A549 (cell line): ENCODE data around the gene CREB5.

Source experiments
- ATOH8 ChIP-seq: fragments of 250-450 bp; sonication (Bioruptor Pico); IDR thresholded peaks from 2 replicates; pipeline ENCODE4 v1.5.0; 2020; ENCODE audit warnings: low read depth, mild to moderate bottlenecking, moderate library complexity
- CHD2 ChIP-seq: fragments of 150-350 bp; IDR thresholded peaks from 2 replicates; pipeline ENCODE4 v1.6.1; 2014; ENCODE audit warnings: low read length; ENCODE audit not compliant: partially characterized antibody
- CTCF ChIP-seq: fragments of >200 bp; sonication (Bioruptor Twin); formaldehyde crosslinking; IDR thresholded peaks from 3 replicates; pipeline ENCODE4 v1.5.1; 2016
- EP300 ChIP-seq, 2 experiments: fragments of >200 bp; sonication (Bioruptor Twin); formaldehyde crosslinking; IDR thresholded peaks; 2 replicates in 1 of 2; 3 replicates in 1 of 2; pipeline ENCODE4 v1.6.1; 2016 to 2017
- ESRRA ChIP-seq: fragments of 150-350 bp; IDR thresholded peaks from 2 replicates; pipeline ENCODE4 v1.6.1; 2014; ENCODE audit warnings: mild to moderate bottlenecking, low read length, borderline replicate concordance
- JUN ChIP-seq, 2 experiments: fragments of >200 bp; sonication (Bioruptor Twin); formaldehyde crosslinking; IDR thresholded peaks; 2 replicates in 1 of 2; 3 replicates in 1 of 2; pipeline ENCODE4 v1.6.1; 2016 to 2017
- MAX ChIP-seq: IDR thresholded peaks from 2 replicates; pipeline ENCODE4 v1.6.1; 2012
- MYC ChIP-seq: IDR thresholded peaks from 2 replicates; pipeline ENCODE4 v1.6.1; 2012; ENCODE audit warnings: mild to moderate bottlenecking, inconsistent platforms, low read length, improper control_type of control experiment, borderline replicate concordance
- REST ChIP-seq: fragments of 200-600 bp; sonication (generic); IDR thresholded peaks from 2 replicates; pipeline ENCODE4 v1.6.1; 2016; ENCODE audit warnings: antibody characterized with exemption, mild to moderate bottlenecking, moderate library complexity
- SMC3 ChIP-seq: fragments of >200 bp; sonication (Bioruptor Twin); formaldehyde crosslinking; IDR thresholded peaks from 3 replicates; pipeline ENCODE4 v1.6.1; 2018; ENCODE audit warnings: inconsistent platforms
- USF2 ChIP-seq: fragments of 450-650 bp; IDR thresholded peaks from 2 replicates; pipeline ENCODE4 v1.6.1; 2014; ENCODE audit warnings: antibody characterized with exemption

GRCh38 chr7:28732071-28732869, 320.0 kb downstream of the CREB5 start:
- TF ChIP-seq CTCF (no peak), USF2 (no peak), MYC (no peak), SMC3 (no peak), EP300 (IDR thresholded peaks at IDR 0.05) (no peak), JUN (IDR thresholded peaks at IDR 0.05) (no peak), CHD2 (no peak), REST (no peak), MAX (no peak), ESRRA (no peak), ATOH8 (CRISPR knock-in tag) (no peak)
